Central memory CD8-positive, alpha-beta T cell (primary cell): ENCODE data around the gene ZFP3.
"Not testable (repeated sequence)": the region's sequence is repeated elsewhere in the genome, so short reads cannot be mapped to it uniquely, and the experiment has no call there.

ENCODE experiments used
- ATAC-seq: fragments of 150-1000 bp; cut with Tn5 transposase; replicated peaks from 2 replicates; pipeline ENCODE4 v1.10.0; 2022; ENCODE audit warnings: mild to moderate bottlenecking, moderate FRiP score, moderate number of reproducible peaks; ENCODE audit not compliant: poor library complexity, severe bottlenecking; ENCODE audit errors: extremely low read depth
- DNase-seq, 2 donors: peaks; one replicate each; pipeline ENCODE4 v3.0.0; 2021; ENCODE audit warnings: low spot score in 2 of 2
- H3K27ac Mint-ChIP-seq: one replicate; pipeline ENCODE4 v1.8.0; 2022; ENCODE audit warnings: low read depth, mild to moderate bottlenecking, moderate library complexity, mixed read lengths
- H3K27me3 Mint-ChIP-seq: one replicate; pipeline ENCODE4 v1.8.0; 2022; ENCODE audit warnings: mixed read lengths
- H3K36me3 Mint-ChIP-seq: one replicate; pipeline ENCODE4 v1.8.0; 2022; ENCODE audit warnings: mild to moderate bottlenecking, moderate library complexity, mixed read lengths; ENCODE audit not compliant: insufficient read depth
- H3K4me1 Mint-ChIP-seq: one replicate; pipeline ENCODE4 v1.8.0; 2022; ENCODE audit warnings: mixed read lengths
- H3K4me3 Mint-ChIP-seq: one replicate; pipeline ENCODE4 v1.8.0; 2022; ENCODE audit warnings: mild to moderate bottlenecking, moderate library complexity, mixed read lengths
- H3K9me3 Mint-ChIP-seq: one replicate; pipeline ENCODE4 v1.8.0; 2022; ENCODE audit warnings: mixed read lengths

ZFP3 gene

DNA sequence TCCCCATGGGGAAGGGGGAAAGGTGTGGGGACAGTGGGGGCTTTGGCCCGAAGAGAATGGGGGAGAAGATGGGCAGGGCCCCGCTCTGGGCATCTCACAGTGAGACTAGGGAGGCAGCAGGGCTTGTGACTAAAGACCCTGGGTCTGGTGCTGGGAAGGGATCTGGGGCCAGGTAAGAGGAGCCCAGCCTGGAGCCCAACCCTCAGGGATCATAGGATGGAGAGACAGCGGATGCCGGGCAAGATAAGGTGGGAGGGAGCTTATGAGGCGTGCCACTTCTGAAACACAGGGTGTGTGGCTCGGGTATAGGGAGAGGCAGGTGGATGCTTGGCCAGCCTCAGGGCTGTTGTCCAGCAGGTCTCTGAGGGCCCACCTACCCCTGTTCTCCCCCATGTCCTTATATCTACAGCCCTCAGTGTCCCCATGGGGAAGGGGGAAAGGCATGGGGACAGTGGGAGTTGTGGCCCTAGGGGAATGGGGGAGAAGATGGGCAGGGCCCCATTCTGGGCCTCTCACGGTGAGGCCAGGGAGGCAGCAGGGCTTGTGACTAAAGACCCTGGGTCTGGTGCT, 53.0 kb downstream of the ZFP3 start:
- Mint-ChIP-seq H3K27me3 (peaks cover 13% of the 10 kb centered on the region), H3K4me1 (no peaks in the 10 kb centered on the region), H3K9me3 (no peaks in the 10 kb centered on the region), H3K36me3 (no peaks in the 10 kb centered on the region), H3K27ac (no peak overlapping the region), H3K4me3 (no peak overlapping the region)
- ATAC-seq = no peak
- no peak for DNase-seq

DNA sequence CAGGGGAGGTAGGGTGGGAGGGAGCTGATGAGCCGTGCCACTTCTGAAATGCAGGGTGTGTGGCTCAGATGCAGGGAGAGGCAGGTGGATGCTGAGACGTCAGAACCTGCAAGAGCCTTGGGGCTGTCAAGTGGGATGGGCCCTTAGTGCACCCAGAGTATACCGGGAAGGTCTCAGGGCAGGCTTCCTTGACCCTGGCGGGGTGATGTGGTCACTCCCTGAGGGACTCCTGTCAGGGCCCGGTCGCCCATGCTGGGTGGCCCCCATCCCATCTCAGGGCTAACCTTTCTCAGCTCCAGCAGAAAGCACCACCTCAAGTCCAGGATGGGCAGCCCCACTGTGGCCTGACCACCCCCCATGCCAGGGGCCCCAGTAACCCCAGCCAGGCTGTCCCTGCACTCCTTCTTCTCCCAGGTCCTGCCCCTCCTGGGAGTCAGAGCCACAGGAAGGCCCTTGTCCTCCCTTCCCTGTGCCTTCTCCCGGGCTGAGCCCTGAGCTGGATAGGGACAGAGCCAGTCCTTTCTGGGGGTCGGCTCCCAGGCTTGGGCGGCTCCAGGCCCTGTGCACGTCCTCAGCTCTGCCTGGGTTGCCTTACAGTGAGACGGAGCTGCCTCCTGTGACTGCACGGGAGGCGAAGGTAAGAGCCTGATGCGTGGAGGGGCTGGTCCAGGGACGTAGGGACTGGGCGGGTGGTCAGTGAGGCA, 53.7 kb downstream of the ZFP3 start:
- not testable (repeated sequence) for DNase-seq, H3K9me3 Mint-ChIP-seq, H3K36me3 Mint-ChIP-seq, H3K4me1 Mint-ChIP-seq, H3K4me3 Mint-ChIP-seq, H3K27ac Mint-ChIP-seq, ATAC-seq
- peaks cover 10% of the 10 kb centered on the region for H3K27me3 Mint-ChIP-seq

DNA sequence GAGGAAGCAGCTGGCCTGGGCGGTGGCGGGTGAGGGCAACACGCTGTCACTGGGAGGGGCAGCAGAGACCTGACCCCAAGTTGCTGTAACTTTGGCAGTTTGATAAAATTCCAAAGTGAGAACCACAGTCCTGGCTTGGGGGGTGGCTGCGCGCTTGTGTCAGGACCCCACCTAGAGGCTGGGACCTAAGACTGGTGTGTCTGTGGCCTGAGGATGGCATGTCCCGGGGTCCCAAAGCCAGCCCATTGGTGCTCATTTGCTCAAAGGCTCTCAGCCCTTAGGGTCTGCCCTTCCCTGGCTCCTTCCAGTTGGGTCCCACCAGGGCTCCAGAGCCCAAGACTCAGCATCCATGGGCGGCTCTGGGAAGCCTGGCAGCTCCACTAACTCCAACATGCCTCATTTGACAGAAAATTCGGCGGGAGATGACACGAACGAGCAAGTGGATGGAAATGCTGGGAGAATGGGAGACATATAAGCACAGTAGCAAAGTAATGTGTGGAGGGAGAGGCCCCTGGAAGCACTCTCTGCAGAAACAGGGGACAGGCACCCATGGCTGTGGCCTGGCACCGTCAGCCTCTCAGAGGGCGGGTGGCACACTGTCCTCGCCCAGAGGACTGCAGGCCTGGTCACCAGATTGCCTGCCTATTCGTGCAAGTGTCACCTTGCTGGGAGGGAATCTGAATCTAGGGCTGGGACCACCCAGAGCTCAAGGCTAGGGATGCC, 54.4 kb downstream of the ZFP3 start:
- ATAC-seq, H3K27ac Mint-ChIP-seq, DNase-seq, H3K4me1 Mint-ChIP-seq, H3K9me3 Mint-ChIP-seq, H3K4me3 Mint-ChIP-seq, H3K36me3 Mint-ChIP-seq, H3K27me3 Mint-ChIP-seq: not testable (repeated sequence)

DNA sequence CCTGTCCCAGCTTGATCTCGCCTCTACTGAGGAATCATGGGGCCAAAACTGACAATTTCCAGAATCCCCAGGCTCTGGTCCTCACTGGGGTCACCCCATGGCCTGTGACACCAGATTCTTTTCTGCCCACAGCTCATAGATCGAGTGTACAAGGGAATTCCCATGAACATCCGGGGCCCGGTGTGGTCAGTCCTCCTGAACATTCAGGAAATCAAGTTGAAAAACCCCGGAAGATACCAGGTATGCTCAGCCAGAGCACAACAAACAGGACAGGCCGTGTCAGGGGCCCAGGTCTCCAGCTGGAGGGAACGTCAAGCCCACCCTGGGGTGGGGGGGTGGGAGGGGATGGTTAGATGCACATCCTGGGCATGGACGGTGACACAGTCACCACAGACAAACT, 55.0 kb downstream of the ZFP3 start:
- no peak for DNase-seq
- no peaks in the 10 kb centered on the region for H3K27me3 Mint-ChIP-seq
- ATAC-seq = no peak
- no peak overlapping the region for H3K4me3 Mint-ChIP-seq
- no peak overlapping the region for H3K27ac Mint-ChIP-seq
- no peaks in the 10 kb centered on the region for H3K36me3 Mint-ChIP-seq
- H3K9me3 Mint-ChIP-seq = no peaks in the 10 kb centered on the region
- no peaks in the 10 kb centered on the region for H3K4me1 Mint-ChIP-seq

GRCh38 chr17:5133961-5134360, 55.7 kb downstream of the ZFP3 start:
- not testable (repeated sequence) for H3K4me3 Mint-ChIP-seq, H3K9me3 Mint-ChIP-seq, H3K27me3 Mint-ChIP-seq, H3K27ac Mint-ChIP-seq, DNase-seq, ATAC-seq, H3K36me3 Mint-ChIP-seq, H3K4me1 Mint-ChIP-seq

DNA sequence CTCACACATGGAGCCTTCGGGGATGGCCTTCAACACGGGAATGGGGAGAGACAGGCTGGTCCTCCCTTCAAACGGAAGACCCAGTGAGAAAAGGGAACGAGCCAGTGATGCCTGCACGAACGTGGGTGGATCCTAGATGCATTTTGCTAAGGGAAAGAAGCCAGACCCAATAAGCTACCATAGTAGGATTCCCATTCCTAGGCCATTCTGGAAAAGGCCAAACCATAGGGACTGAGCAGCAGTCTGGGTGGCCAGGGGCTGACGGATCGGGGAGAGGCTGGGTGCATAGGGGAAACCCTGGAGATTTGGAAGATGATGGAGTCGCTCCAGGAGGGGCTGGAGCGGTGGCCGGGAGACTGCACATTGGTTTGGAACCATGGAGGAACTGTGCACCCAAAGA, 56.3 kb downstream of the ZFP3 start:
- H3K4me3 Mint-ChIP-seq, ATAC-seq, H3K9me3 Mint-ChIP-seq, H3K4me1 Mint-ChIP-seq, H3K27me3 Mint-ChIP-seq, H3K27ac Mint-ChIP-seq, H3K36me3 Mint-ChIP-seq, DNase-seq: not testable (repeated sequence)

- not testable (repeated sequence) for H3K4me3 Mint-ChIP-seq, H3K36me3 Mint-ChIP-seq, H3K27me3 Mint-ChIP-seq, H3K27ac Mint-ChIP-seq, H3K9me3 Mint-ChIP-seq, ATAC-seq, H3K4me1 Mint-ChIP-seq, DNase-seq
These were observed 57.0 kb downstream of the ZFP3 start for GRCh38 chr17:5135131-5135712.

DNA sequence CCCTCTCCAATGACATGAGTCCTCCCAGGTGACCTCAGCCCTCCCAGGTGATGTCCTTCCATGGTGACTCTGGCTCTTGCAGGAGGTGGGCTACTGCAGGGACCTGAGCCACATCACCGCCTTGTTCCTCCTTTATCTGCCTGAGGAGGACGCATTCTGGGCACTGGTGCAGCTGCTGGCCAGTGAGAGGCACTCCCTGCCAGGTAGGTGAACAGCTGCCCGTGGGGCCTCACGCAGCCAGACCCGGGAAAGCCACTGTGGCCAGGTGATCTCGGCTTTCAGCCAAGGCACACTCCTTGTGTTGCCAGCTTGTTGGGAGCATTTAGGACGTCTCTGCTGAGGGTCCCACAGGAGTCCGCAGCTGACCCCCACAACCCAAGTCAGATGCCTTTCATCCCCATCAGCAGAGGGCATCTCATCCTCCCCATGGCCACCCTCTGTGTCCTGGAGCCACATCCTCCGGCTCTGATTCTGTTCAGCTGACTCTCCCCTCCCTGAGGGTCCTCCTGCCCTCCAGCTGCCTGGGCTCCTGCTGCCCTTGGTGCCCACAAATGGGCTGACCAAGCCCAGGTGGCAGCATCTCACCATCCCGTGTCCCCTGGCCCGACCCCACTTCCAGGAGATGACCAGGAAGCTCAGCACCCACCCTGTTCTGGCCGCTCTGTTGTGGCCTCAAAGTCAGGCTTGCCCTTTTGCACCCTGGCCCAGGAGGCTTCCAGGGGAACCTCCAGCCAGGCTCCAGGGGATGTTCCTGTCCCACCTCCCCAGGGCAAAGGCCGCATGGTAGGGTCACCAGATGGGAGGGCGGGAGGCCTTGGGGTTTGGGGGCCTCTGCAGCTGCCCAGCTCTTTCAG, 57.7 kb downstream of the ZFP3 start:
- DNase-seq (no peak), ATAC-seq (no peak)
- H3K4me3 Mint-ChIP-seq = no peak overlapping the region
- H3K9me3 Mint-ChIP-seq = no peaks in the 10 kb centered on the region
- no peaks in the 10 kb centered on the region for H3K4me1 Mint-ChIP-seq
- no peak overlapping the region for H3K27ac Mint-ChIP-seq
- H3K27me3 Mint-ChIP-seq = no peaks in the 10 kb centered on the region
- H3K36me3 Mint-ChIP-seq = no peaks in the 10 kb centered on the region

DNA sequence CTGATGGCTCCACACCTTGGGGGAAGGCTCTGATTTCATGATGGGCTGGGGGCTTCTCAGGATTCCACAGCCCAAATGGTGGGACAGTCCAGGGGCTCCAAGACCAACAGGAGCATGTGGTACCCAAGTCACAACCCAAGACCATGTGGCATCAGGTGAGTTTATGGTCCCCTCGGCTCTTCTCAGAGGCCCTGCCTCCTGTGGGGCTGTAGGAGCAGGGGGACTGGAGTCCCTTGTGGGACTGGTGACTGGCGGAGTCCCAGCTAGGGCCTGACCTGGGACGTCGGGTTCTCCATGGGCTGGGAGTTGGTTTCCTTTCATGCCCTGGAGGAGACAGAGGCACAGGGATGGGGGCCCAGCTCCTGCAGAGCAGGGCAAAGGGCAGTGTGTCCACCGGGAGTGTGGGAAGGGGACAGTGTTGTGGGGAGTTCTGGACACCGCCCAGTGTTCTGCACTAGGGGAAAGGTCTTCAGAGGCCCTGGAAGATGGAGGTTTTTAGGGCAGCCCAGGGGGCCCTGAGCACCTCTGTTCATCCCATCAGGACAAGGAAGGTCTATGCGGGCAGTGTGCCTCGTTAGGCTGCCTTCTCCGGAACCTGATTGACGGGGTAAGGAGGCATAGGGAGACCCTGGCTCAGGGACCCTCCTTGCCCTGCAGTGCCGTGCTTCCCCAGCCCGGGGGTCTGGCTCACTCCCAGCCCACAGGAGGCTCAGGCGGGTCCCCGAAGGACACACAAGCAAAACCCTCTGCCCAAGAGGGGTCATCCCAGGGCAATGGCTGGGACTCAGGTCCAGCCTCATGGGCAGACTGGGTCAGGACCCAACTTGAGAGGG, 58.5 kb downstream of the ZFP3 start:
- H3K27ac Mint-ChIP-seq, H3K27me3 Mint-ChIP-seq, H3K4me3 Mint-ChIP-seq, ATAC-seq, H3K9me3 Mint-ChIP-seq, DNase-seq, H3K4me1 Mint-ChIP-seq, H3K36me3 Mint-ChIP-seq: not testable (repeated sequence)

GRCh38 chr17:5137511-5138197, 59.4 kb downstream of the ZFP3 start:
- not testable (repeated sequence) for H3K9me3 Mint-ChIP-seq, ATAC-seq, H3K36me3 Mint-ChIP-seq, DNase-seq, H3K27me3 Mint-ChIP-seq, H3K4me1 Mint-ChIP-seq, H3K4me3 Mint-ChIP-seq, H3K27ac Mint-ChIP-seq

GRCh38 chr17:5138198-5138544, 59.9 kb downstream of the ZFP3 start:
- not testable (repeated sequence) for ATAC-seq, H3K4me3 Mint-ChIP-seq, H3K36me3 Mint-ChIP-seq, H3K27me3 Mint-ChIP-seq, H3K9me3 Mint-ChIP-seq, DNase-seq, H3K27ac Mint-ChIP-seq, H3K4me1 Mint-ChIP-seq
